ENCODE data around the gene KCMF1.

Gene KCMF1

GRCh38 chr2:84986018-84986417 lies 15.1 kb downstream of the KCMF1 start:
- DNase-seq = no peak

DNA sequence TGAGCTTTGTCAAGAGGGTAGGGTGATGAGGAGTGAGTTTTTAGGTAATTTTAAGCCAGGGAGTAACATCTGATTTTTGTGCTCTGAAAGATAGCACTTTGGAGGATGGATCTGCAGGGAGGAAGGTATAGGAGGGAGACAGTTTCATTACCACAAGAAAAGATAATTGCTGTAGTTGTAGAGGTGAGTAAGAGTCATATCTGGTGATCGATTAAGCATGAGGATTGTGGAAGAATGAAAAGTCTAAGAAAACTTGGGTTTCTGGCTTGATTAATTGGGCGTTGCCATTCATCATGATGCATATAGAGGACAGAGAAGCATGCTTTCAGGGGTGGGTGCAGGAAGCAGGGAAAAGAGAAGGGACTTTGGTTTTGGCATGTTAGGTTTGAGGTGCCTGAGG lies 18.5 kb downstream of the KCMF1 start:
- no peak for DNase-seq

DNA sequence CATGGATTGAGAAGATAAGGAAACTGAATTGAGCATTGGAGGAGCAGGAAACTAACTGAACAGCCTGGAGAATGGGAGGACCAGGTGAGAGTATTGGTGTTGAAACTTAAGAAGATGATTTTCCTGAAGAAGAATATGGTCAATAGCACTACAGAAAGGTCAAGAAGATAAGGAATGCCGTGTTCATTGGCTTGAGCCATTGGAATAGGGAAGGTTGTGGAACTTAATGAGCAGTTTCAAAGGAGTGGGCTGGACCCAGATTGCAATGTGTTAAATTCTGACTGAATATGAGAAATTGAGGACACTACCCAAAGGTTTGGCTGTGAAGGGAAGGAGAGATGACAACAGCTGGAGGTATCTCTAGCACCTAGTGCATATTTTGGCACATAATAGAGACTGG lies 19.0 kb downstream of the KCMF1 start:
- DNase-seq = no peak

- DNase-seq = no peak
Observed at GRCh38 chr2:84991404-84992160, 20.6 kb downstream of the KCMF1 start.

DNA sequence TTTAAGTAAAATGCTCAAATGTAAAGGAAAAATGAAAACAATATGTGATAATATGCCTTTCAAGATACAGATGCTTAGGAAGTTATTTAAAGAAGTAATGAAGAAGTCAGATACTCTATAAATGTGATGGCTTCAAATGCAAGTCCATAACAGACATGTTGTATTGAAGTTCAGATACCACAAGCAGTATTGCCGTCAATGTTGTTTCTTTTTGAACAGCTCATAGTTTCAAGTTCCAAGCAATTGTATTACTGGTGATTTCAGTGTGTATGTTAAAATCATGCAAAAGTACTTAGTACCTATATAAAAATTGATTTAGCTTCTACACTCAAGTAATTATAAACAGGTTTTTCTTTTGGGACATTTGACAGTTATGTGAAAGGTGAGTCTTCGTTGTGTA lies 24.9 kb downstream of the KCMF1 start:
- no peak for DNase-seq

DNA sequence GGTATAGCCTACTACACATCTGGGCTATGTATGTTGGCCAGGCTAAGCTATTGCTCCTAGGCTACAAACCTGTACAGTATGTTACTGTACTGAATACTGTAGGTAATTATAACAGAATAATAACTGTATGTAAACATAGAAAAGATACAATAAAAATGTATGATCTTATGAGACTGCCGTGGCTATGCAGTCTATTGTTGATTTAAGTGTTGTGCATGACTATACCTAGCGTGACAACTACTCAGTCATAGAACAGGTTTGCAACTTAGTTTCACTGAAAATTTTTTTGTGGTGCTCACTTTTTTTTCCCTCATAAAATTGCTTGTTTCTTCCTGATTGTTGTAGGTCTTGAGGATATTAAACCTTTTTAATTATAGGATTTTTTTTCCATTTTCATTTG lies 25.9 kb downstream of the KCMF1 start:
- DNase-seq = no peak

GRCh38 chr2:84999553-84999955 lies 28.6 kb downstream of the KCMF1 start:
- no peak for DNase-seq

DNA sequence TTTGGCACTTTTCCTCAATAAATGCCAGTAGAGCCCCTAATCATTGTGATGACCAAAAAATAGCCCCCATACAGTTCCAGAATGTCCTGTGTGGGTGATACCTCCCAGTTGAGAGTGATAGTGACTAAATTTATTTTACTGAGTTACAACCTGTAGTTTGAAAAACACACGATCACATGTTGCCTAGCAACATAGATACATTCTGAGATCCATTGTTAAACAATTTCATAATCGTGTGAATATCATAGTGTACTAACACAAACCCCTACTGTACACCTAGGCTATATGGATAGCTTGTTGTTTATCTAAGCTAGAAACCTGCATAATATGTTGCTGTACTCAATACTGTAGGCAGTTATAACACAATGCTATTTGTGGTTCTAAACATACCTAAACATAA lies 30.6 kb downstream of the KCMF1 start:
- no peak for DNase-seq

DNA sequence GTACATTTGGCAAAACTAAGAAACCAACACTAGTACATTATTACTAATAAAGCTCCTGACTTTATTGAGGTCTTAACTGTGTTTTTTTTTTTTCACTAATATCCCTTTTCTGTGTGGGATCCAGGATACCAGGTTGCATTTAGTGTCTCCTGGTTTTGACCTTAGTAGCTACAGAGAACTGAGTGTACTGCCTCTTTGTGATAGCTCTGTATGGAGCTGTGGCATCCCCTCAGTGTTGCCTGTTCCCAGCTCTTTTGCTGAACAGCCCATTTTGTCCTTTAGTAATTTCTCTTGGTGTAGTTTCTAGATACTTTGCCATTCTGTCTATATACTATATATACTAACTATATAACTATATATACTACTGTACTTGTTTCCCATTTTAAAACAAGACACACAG lies 31.6 kb downstream of the KCMF1 start:
- DNase-seq = no peak

- DNase-seq = no peak
Observed at GRCh38 chr2:85008252-85008651, 37.3 kb downstream of the KCMF1 start.

DNA sequence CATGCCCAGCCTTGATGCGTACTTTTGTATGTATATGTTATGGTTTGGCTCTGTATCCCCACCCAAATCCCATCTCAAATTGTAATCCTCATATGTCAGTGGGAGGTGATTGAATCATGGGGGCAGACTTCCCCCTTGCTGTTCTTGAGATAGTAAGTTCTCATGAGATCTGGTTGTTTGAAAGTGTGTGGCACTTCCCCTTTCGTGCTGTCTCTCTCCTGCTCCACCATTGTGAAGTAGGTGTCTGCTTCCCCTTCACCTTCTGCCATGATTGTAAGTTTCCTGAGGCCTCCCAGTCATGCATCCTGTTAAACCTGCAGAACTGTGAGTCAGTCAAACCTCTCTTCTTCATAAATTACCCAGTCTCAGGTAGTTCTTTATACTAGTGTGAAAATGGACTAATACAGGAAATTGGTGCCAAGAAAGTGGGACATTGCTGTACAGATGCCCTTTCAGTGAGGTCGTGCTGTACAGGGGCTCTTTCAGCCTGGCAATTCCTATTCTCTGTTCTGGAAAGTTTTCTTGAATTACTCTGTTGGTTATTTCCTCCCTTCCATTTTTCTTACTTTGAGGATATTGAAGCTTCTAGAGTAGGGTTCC lies 38.2 kb downstream of the KCMF1 start:
- DNase-seq = no peak

- DNase-seq = no peak
Observed at GRCh38 chr2:85010404-85010803, 39.4 kb downstream of the KCMF1 start.

- DNase-seq = no peak
Observed at GRCh38 chr2:85011098-85011497, 40.1 kb downstream of the KCMF1 start.

DNA sequence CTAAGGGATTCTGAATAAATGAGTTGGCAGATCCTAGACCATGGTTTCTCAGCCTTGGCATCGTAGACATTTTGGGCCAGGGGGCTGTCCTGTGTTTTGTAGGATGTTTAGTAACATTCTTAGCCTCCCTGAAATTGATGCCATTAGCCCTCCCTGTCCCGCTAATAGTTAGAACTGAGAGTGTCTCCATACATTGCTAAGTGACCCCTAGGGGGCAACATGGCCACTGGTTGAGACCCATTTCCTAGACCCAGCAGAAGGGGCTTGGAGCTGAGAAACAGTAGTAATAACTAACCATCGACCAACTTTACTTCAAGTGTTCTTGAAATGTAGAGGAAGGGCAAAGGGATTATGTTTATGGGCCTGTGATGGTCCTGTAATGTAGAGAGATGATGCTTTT lies 40.8 kb downstream of the KCMF1 start:
- DNase-seq = no peak

DNA sequence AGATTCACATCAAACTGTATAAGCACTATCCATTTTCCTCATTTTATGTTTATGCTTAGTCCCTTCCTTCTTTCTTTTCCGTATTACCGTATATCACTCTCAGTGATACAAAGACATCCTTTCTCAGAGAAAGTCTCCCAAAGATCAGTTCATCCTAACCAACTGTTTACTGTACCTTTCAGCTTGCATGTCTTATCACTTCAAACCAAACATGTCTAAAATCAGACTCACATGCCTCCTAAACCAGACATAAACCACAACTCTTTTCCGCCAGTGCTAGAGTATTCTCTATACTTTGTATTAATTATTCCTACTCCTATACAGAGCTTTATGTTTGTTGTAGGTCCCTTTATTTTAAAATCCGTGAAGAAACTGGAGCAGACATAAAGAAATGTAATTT lies 41.5 kb downstream of the KCMF1 start:
- no peak for DNase-seq

- DNase-seq = no peak
Observed at GRCh38 chr2:85012855-85013254, 41.9 kb downstream of the KCMF1 start.

DNA sequence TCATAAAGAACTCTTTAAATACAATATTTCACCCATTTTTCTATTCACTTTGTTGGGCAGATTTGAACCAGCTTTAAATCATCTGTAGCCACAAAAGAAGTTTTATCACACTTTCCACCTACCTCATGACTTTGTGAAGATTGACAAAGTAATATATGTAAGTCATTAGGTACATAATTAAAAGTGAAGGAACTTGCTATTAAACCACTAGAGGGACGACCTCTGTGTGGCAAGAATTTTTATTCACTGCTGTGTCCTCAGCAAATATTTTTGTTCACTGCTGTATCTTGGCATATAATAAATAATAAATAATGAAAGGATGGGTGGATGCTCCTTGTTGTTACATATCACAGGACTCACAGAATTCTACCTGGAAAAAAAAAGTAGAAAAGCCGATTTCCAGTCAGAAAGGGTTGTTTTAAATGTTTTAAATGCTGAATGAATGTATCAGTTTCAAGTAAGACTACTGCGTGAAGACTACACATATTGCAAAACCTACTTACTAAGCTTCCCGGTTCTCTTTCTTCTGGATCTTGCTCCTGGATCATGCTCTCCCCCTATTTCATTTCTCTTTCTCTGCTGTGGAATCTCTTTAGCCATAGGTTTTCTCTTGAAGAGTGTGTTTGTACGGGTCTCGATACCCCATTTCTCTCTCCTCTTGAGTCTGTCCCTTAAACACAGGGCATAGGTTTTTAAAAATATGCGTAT lies 44.8 kb downstream of the KCMF1 start:
- DNase-seq = no peak

DNA sequence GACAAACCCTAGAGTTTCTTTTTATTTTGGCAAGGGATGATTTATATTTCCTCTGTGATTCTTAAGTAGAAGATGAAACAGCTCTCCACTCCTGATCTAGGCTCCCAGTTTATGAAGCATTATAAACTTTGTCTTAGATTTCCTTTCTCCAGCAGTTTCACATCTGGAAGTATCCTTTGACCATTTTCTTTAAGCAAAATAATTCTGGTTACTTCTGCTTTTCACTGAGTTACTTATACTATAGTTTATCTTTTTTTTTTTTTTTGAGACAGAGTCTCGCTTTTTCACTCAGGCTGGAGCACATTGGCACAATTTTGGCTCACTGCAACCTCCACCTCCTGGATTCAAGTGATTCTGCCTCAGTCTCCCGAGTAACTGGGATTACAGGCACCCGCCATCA lies 45.5 kb downstream of the KCMF1 start:
- no peak for DNase-seq

GRCh38 chr2:85017411-85018048 lies 46.6 kb downstream of the KCMF1 start:
- DNase-seq = no peak

GRCh38 chr2:85018049-85018447 lies 47.1 kb downstream of the KCMF1 start:
- no peak for DNase-seq

DNA sequence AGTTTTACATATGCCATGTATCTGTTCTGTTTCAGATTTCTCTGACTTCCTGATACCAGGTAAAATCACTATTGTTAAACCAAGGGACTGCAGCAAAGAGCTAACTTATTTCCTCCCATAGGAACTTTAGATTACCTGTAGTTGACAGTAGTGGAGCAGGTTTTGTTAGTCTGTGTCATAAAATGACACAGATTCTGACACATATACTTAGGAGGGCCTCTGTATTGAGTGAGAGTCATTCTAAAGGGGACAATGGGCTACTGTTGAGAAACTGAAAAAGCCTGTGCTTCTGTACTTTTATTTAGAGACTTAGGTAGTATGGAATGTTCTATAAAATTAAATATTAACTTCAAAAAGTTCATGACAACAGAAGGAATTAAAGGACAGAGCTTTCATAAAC lies 48.2 kb downstream of the KCMF1 start:
- no peak for DNase-seq

DNA sequence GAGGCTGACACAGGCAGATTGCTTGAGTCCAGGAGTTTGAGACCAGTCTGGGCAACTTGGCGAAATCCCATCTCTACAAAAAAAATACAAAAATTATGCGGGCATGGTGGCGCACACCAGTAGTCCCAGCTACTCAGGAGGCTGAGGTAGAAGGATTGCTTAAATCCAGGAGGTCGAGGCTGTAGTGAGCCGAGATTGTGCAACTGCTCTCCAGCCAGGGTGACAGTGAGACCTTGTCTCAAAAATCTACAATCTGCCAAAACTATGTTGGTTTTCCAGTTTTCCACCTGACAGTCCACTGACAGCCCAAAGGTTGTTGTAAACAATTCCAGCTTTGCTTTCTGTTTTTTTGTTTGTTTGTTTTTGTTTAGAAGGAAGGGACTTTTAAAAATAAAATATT lies 51.3 kb downstream of the KCMF1 start:
- DNase-seq = no peak

- DNase-seq = no peak
Observed at GRCh38 chr2:85024372-85025047, 53.5 kb downstream of the KCMF1 start.

Measured in NK-92 treated with Interleukin-12 subunit alpha and Interleukin-12 subunit beta, amount 100 ng/mL, for 24 hours (cell line).